ENCODE data around the gene P2RY13. TPM values are rescaled to one million over a fixed set of nuclear protein-coding genes. Genes with fewer than 3 reads are reported as not detected.

Gene P2RY13
- total and polyA plus RNA-seq, 2 of the 13 experiments (the other 11 are each of a cell fraction or from before 2014, with no cell fraction given): not detected

DNA sequence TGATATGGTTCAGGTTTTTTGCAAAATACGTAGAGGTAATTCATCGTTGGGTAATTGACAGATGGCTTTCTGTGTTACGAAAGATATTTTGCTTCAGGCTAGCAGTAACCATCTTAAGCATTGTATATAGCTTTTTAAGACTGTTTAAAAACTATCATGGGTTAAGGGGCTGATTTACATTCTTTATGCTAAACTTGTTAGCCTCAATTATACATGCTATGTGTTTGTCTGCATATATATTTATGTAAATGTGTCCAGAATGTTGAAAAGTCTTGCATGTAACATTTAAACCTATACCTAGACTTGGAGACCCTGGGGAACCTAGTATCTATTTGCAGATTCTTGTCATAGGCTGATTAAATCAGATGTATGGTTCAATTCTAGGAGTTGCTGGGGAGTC is 39.9 kb downstream of the P2RY13 start:
- no TSS peak for BruUV-seq (replicated peaks)
- ATAC-seq: no peak
- DNase-seq (ENCODE audit: low spot score): no peak
- H3K36me3 ChIP-seq (replicated peaks in 1 of 2; ENCODE audit: control insufficient read depth in 1 of 2, insufficient read depth in 2 of 2, low read length in 2 of 2): no peaks in the 10 kb centered on the region
- H3K9ac ChIP-seq (ENCODE audit: insufficient read depth, low read depth, low read length): no peak overlapping the region
- 0% methylated on average over 3 of the region's 3 CpGs for WGBS (ENCODE audit: low lambda C conversion rate)
- no peak overlapping the region for H3K27ac ChIP-seq (ENCODE audit: extremely low read length, insufficient read depth, low read length)
- no peaks in the 10 kb centered on the region for H4K20me1 ChIP-seq (ENCODE audit: insufficient read depth, low read length)
- no peak overlapping the region for H3K4me3 ChIP-seq (replicated peaks in 1 of 3; ENCODE audit: insufficient read depth in 1 of 3, low read depth in 2 of 3, low read length in 3 of 3)
- H3K9me3 ChIP-seq (ENCODE audit: low read length): no peaks in the 10 kb centered on the region
- H3K27me3 ChIP-seq (ENCODE audit: control insufficient read depth in 1 of 2, insufficient read depth in 2 of 2, low read length in 2 of 2): no peaks in the 10 kb centered on the region
- no peak for FAIRE-seq
- H3K4me1 ChIP-seq (ENCODE audit: insufficient read depth, low read length): peaks cover 8% of the 10 kb centered on the region
- intact Hi-C loops (cut with micrococcal nuclease; ENCODE audit: unreplicated experiment) (no loop called here), in situ Hi-C loops (cut with HindIII; ENCODE audit: extremely low pct_ligation_motif_present, low pct_unique_long_range_greater_than_20kb) (no loop called here)
- no peaks in the 10 kb centered on the region for H3K79me2 ChIP-seq (ENCODE audit: insufficient read depth, low read length)
- CTCF ChIA-PET (ENCODE audit: low intra/inter-chr PET ratio, low total read pairs): no interaction called here
- no peak overlapping the region for H3K4me2 ChIP-seq (ENCODE audit: low read depth, low read length)
- TF ChIP-seq, protein P1, sequence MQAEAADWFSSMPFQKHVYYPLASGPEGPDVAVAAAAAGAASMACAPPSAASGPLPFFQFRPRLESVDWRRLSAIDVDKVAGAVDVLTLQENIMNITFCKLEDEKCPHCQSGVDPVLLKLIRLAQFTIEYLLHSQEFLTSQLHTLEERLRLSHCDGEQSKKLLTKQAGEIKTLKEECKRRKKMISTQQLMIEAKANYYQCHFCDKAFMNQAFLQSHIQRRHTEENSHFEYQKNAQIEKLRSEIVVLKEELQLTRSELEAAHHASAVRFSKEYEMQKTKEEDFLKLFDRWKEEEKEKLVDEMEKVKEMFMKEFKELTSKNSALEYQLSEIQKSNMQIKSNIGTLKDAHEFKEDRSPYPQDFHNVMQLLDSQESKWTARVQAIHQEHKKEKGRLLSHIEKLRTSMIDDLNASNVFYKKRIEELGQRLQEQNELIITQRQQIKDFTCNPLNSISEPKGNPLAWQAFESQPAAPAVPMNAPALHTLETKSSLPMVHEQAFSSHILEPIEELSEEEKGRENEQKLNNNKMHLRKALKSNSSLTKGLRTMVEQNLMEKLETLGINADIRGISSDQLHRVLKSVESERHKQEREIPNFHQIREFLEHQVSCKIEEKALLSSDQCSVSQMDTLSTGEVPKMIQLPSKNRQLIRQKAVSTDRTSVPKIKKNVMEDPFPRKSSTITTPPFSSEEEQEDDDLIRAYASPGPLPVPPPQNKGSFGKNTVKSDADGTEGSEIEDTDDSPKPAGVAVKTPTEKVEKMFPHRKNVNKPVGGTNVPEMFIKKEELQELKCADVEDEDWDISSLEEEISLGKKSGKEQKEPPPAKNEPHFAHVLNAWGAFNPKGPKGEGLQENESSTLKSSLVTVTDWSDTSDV (CRISPR knock-in tag; IDR thresholded peaks at IDR 0.05): no peak
- TF ChIP-seq CCDC6 (CRISPR knock-in tag; IDR thresholded peaks at IDR 0.05): no peak
- POLR2A ChIA-PET: no interaction called here
- no peak overlapping the region for H2AFZ ChIP-seq (ENCODE audit: low read length)

DNA sequence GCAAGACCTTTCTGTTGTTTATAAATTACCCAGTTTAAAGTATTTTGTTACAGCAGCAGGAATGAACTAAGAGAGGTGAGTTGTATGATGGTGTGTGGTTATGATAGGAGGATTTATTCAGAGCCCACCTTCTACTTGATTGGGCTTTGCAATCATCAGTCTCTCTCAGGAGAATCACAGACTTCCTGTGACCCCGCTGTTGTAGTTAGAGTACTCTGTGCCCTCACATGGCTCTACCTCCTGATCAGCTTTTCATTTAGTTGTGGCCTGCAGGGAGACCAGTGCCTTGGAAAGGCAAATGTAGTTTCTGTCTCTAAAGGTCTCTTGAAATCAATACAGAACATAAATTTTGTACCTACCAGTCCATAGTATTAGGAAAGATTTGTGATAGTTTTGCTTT is 43.4 kb downstream of the P2RY13 start:
- BruUV-seq (replicated peaks): no TSS peak
- Histone ChIP-seq H3K4me2 (ENCODE audit: low read depth, low read length) (no peak overlapping the region), H3K27ac (ENCODE audit: extremely low read length, insufficient read depth, low read length) (no peak overlapping the region), H2AFZ (ENCODE audit: low read length) (no peak overlapping the region), H3K36me3 (replicated peaks in 1 of 2; ENCODE audit: control insufficient read depth in 1 of 2, insufficient read depth in 2 of 2, low read length in 2 of 2) (no peaks in the 10 kb centered on the region), H3K9ac (ENCODE audit: insufficient read depth, low read depth, low read length) (no peak overlapping the region), H3K79me2 (ENCODE audit: insufficient read depth, low read length) (no peaks in the 10 kb centered on the region), H3K4me1 (ENCODE audit: insufficient read depth, low read length) (peaks cover 23% of the 10 kb centered on the region), H3K9me3 (ENCODE audit: low read length) (no peaks in the 10 kb centered on the region), H3K4me3 (replicated peaks in 1 of 3; ENCODE audit: insufficient read depth in 1 of 3, low read depth in 2 of 3, low read length in 3 of 3) (no peak overlapping the region), H4K20me1 (ENCODE audit: insufficient read depth, low read length) (no peaks in the 10 kb centered on the region), H3K27me3 (ENCODE audit: control insufficient read depth in 1 of 2, insufficient read depth in 2 of 2, low read length in 2 of 2) (no peaks in the 10 kb centered on the region)
- intact Hi-C loops (cut with micrococcal nuclease; ENCODE audit: unreplicated experiment): no loop called here
- ChIA-PET POLR2A (no interaction called here), CTCF (ENCODE audit: low intra/inter-chr PET ratio, low total read pairs) (interaction anchor here (6.6 kb wide), 1 partner anchor 118 kb away, joined by 130 read pairs; no protein-coding TSS in a partner anchor)
- ATAC-seq: no peak
- no peak for DNase-seq (ENCODE audit: low spot score)
- 22% methylated on average over 1 of the region's 1 CpG for WGBS (ENCODE audit: low lambda C conversion rate)
- FAIRE-seq: no peak
- in situ Hi-C loops (cut with HindIII; ENCODE audit: extremely low pct_ligation_motif_present, low pct_unique_long_range_greater_than_20kb): no loop called here
- TF ChIP-seq CAMTA2 (CRISPR knock-in tag; IDR thresholded peaks at IDR 0.05; ENCODE audit: borderline replicate concordance) (no peak), ZFP82 (CRISPR knock-in tag; IDR thresholded peaks at IDR 0.05; ENCODE audit: borderline replicate concordance) (no peak), ZFP41 (CRISPR knock-in tag; IDR thresholded peaks at IDR 0.05; ENCODE audit: borderline replicate concordance) (no peak)
- TF ChIP-seq, protein P2, sequence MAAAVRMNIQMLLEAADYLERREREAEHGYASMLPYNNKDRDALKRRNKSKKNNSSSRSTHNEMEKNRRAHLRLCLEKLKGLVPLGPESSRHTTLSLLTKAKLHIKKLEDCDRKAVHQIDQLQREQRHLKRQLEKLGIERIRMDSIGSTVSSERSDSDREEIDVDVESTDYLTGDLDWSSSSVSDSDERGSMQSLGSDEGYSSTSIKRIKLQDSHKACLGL (CRISPR knock-in tag; IDR thresholded peaks at IDR 0.05): no peak
- TF ChIP-seq, protein P3, sequence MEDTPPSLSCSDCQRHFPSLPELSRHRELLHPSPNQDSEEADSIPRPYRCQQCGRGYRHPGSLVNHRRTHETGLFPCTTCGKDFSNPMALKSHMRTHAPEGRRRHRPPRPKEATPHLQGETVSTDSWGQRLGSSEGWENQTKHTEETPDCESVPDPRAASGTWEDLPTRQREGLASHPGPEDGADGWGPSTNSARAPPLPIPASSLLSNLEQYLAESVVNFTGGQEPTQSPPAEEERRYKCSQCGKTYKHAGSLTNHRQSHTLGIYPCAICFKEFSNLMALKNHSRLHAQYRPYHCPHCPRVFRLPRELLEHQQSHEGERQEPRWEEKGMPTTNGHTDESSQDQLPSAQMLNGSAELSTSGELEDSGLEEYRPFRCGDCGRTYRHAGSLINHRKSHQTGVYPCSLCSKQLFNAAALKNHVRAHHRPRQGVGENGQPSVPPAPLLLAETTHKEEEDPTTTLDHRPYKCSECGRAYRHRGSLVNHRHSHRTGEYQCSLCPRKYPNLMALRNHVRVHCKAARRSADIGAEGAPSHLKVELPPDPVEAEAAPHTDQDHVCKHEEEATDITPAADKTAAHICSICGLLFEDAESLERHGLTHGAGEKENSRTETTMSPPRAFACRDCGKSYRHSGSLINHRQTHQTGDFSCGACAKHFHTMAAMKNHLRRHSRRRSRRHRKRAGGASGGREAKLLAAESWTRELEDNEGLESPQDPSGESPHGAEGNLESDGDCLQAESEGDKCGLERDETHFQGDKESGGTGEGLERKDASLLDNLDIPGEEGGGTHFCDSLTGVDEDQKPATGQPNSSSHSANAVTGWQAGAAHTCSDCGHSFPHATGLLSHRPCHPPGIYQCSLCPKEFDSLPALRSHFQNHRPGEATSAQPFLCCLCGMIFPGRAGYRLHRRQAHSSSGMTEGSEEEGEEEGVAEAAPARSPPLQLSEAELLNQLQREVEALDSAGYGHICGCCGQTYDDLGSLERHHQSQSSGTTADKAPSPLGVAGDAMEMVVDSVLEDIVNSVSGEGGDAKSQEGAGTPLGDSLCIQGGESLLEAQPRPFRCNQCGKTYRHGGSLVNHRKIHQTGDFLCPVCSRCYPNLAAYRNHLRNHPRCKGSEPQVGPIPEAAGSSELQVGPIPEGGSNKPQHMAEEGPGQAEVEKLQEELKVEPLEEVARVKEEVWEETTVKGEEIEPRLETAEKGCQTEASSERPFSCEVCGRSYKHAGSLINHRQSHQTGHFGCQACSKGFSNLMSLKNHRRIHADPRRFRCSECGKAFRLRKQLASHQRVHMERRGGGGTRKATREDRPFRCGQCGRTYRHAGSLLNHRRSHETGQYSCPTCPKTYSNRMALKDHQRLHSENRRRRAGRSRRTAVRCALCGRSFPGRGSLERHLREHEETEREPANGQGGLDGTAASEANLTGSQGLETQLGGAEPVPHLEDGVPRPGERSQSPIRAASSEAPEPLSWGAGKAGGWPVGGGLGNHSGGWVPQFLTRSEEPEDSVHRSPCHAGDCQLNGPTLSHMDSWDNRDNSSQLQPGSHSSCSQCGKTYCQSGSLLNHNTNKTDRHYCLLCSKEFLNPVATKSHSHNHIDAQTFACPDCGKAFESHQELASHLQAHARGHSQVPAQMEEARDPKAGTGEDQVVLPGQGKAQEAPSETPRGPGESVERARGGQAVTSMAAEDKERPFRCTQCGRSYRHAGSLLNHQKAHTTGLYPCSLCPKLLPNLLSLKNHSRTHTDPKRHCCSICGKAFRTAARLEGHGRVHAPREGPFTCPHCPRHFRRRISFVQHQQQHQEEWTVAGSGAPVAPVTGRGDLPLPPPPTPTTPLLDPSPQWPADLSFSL (CRISPR knock-in tag; IDR thresholded peaks at IDR 0.05): no peak
